Uterus (tissue), 2 donors: ENCODE results near the gene RASSF1.

Experiments
- CTCF ChIP-seq, 4 experiments: fragments of 200-600 bp in 2 of 4; fragments of 450-650 bp in 2 of 4; sonication (generic) in 2 of 4; IDR thresholded peaks; one replicate each; pipeline ENCODE4 v1.5.1; 2016 to 2019; ENCODE audit warnings: antibody characterized with exemption in 4 of 4, mild to moderate bottlenecking in 2 of 4, moderate library complexity in 1 of 4
- POLR2A ChIP-seq, 2 donors: fragments of 450-650 bp; IDR thresholded peaks; one replicate each; pipeline ENCODE4 v1.6.1; 2016; ENCODE audit warnings: antibody characterized with exemption in 2 of 2, mild to moderate bottlenecking in 1 of 2, moderate library complexity in 1 of 2

GRCh38 chr3:50350213-50350526, 9.5 kb upstream of the RASSF1 start:
- no peak for TF ChIP-seq CTCF (IDR thresholded peaks at IDR 0.05)
- no peak for TF ChIP-seq POLR2A (IDR thresholded peaks at IDR 0.05)
